Activated CD8-positive, alpha-beta T cell treated with anti-CD3 and anti-CD28 coated beads for 36 hours (primary cell): ENCODE results near the gene PROKR2. TPM values are rescaled to one million over a fixed set of nuclear protein-coding genes. Genes with fewer than 3 reads are reported as not detected.

Source experiments
- ATAC-seq: fragments of 200-7000 bp; cut with Tn5 transposase; one replicate; pipeline ENCODE4 v1.10.0; 2021; ENCODE audit warnings: mild to moderate bottlenecking, moderate library complexity
- CTCF ChIA-PET: fragments of 350-600 bp; sonication (Branson Sonifier 250); formaldehyde crosslinking; loops from one replicate; lab custom pipeline; 2021; ENCODE audit warnings: antibody characterized with exemption; lab: Charles Lee
- POLR2A ChIA-PET: fragments of 350-600 bp; sonication (Branson Sonifier 250); formaldehyde crosslinking; loops from one replicate; lab custom pipeline; 2021; ENCODE audit warnings: antibody characterized with exemption; lab: Charles Lee
- DNase-seq: peaks from one replicate; pipeline ENCODE4 v3.0.0-alpha.2; 2020
- H3K27ac Mint-ChIP-seq: one replicate; pipeline ENCODE4 v1.8.0; 2021; ENCODE audit warnings: mild to moderate bottlenecking, mixed read lengths
- H3K27me3 Mint-ChIP-seq: one replicate; pipeline ENCODE4 v1.8.0; 2021; ENCODE audit warnings: mixed read lengths
- H3K36me3 Mint-ChIP-seq: one replicate; pipeline ENCODE4 v1.8.0; 2021; ENCODE audit warnings: low read depth, mixed read lengths
- H3K4me1 Mint-ChIP-seq: one replicate; pipeline ENCODE4 v1.8.0; 2021; ENCODE audit warnings: low read depth, mixed read lengths
- H3K4me3 Mint-ChIP-seq: one replicate; pipeline ENCODE4 v1.8.0; 2021; ENCODE audit warnings: mild to moderate bottlenecking, moderate library complexity, mixed read lengths
- H3K9me3 Mint-ChIP-seq: one replicate; pipeline ENCODE4 v1.8.0; 2021; ENCODE audit warnings: mixed read lengths
- CTCF ChIP-seq: fragments of 200-600 bp; IDR thresholded peaks from one replicate; pipeline ENCODE4 v1.8.0; 2022; ENCODE audit warnings: antibody characterized with exemption, mild to moderate bottlenecking
- intact Hi-C: fragments of 100-400 bp; cut with micrococcal nuclease; formaldehyde crosslinking; loops from one replicate; pipeline ENCODE4 v1.10.0; 2022
- total RNA-seq, 2 experiments: library from RNA; stranded (reverse); gene quantifications; one replicate each; pipeline ENCODE4 v1.2.3, GENCODE V29; 2021

Gene PROKR2
- total RNA-seq, 2 experiments from 2014 or later: not detected

- DNase-seq (no peak), ATAC-seq (no peak)
- peaks cover 16% of the 10 kb centered on the region for H3K9me3 Mint-ChIP-seq
- intact Hi-C loops: no loop called here
- no peak overlapping the region for H3K4me3 Mint-ChIP-seq
- H3K27me3 Mint-ChIP-seq: peaks cover 19% of the 10 kb centered on the region
- H3K36me3 Mint-ChIP-seq: peaks cover 3% of the 10 kb centered on the region
- CTCF ChIA-PET: interaction anchor here (0.9 kb wide), 1 partner anchor 138 kb away, joined by 3 read pairs; no protein-coding TSS in a partner anchor
- no peak for TF ChIP-seq CTCF
- POLR2A ChIA-PET: no interaction called here
- H3K27ac Mint-ChIP-seq: no peak overlapping the region
- H3K4me1 Mint-ChIP-seq: peaks cover 6% of the 10 kb centered on the region
Measured at GRCh38 chr20:5361176-5361575, 44.4 kb upstream of the PROKR2 start.

- intact Hi-C loops: no loop called here
- ATAC-seq (no peak), DNase-seq (no peak)
- no peak overlapping the region for H3K27ac Mint-ChIP-seq
- H3K9me3 Mint-ChIP-seq: peaks cover 7% of the 10 kb centered on the region
- no peak overlapping the region for H3K4me3 Mint-ChIP-seq
- CTCF ChIA-PET: no interaction called here
- TF ChIP-seq CTCF: no peak
- peaks cover 27% of the 10 kb centered on the region for H3K4me1 Mint-ChIP-seq
- POLR2A ChIA-PET: no interaction called here
- peaks cover 8% of the 10 kb centered on the region for H3K27me3 Mint-ChIP-seq
- peaks cover 3% of the 10 kb centered on the region for H3K36me3 Mint-ChIP-seq
Measured at GRCh38 chr20:5357946-5358345, 41.2 kb upstream of the PROKR2 start.

GRCh38 chr20:5356941-5357340, 40.2 kb upstream of the PROKR2 start:
- POLR2A ChIA-PET: interaction anchor here (1.1 kb wide), 1 partner anchor 12 kb away, joined by 3 read pairs; no protein-coding TSS in a partner anchor
- H3K4me3 Mint-ChIP-seq: no peak overlapping the region
- ATAC-seq (no peak), DNase-seq (no peak)
- peaks cover 11% of the 10 kb centered on the region for H3K27me3 Mint-ChIP-seq
- H3K4me1 Mint-ChIP-seq: peaks cover 28% of the 10 kb centered on the region
- CTCF ChIA-PET: no interaction called here
- H3K36me3 Mint-ChIP-seq: peaks cover 3% of the 10 kb centered on the region
- intact Hi-C loops: no loop called here
- TF ChIP-seq CTCF: no peak
- H3K9me3 Mint-ChIP-seq: peaks cover 7% of the 10 kb centered on the region
- peak overlapping the region; percentile 2 for H3K27ac Mint-ChIP-seq

GRCh38 chr20:5354901-5355300, 38.1 kb upstream of the PROKR2 start:
- ChIA-PET CTCF (no interaction called here), POLR2A (no interaction called here)
- peaks cover 28% of the 10 kb centered on the region for H3K4me1 Mint-ChIP-seq
- no peak overlapping the region for H3K27ac Mint-ChIP-seq
- H3K4me3 Mint-ChIP-seq: no peak overlapping the region
- H3K27me3 Mint-ChIP-seq: peaks cover 14% of the 10 kb centered on the region
- H3K9me3 Mint-ChIP-seq: peaks cover 7% of the 10 kb centered on the region
- intact Hi-C loops: no loop called here
- no peak for TF ChIP-seq CTCF
- ATAC-seq (no peak), DNase-seq (no peak)
- peaks cover 3% of the 10 kb centered on the region for H3K36me3 Mint-ChIP-seq

- peak; percentile 86 for ATAC-seq
- H3K36me3 Mint-ChIP-seq: peaks cover 3% of the 10 kb centered on the region
- no peak for TF ChIP-seq CTCF
- peak overlapping the region; percentile 62 for H3K27ac Mint-ChIP-seq
- H3K4me1 Mint-ChIP-seq: peaks cover 28% of the 10 kb centered on the region
- DNase-seq: no peak
- H3K9me3 Mint-ChIP-seq: peaks cover 5% of the 10 kb centered on the region
- H3K4me3 Mint-ChIP-seq: no peak overlapping the region
- POLR2A ChIA-PET: no interaction called here
- intact Hi-C loops: no loop called here
- peaks cover 14% of the 10 kb centered on the region for H3K27me3 Mint-ChIP-seq
- CTCF ChIA-PET: no interaction called here
Measured at GRCh38 chr20:5353624-5354496, 37.1 kb upstream of the PROKR2 start.
